K562 treated with DMSO at 1 percent for 12 hours (cell line): ENCODE measurements around the gene MED8. TPM values are rescaled to one million over a fixed set of nuclear protein-coding genes. Genes with fewer than 3 reads are reported as not detected.

Experiments used
- total RNA-seq: library from RNA; unstranded; fragments of 300-600 nt; gene quantifications from 2 replicates; pipeline ENCODE4 v1.2.3, GENCODE V29; 2022; ENCODE audit not compliant: insufficient read depth

Gene MED8, protein sequence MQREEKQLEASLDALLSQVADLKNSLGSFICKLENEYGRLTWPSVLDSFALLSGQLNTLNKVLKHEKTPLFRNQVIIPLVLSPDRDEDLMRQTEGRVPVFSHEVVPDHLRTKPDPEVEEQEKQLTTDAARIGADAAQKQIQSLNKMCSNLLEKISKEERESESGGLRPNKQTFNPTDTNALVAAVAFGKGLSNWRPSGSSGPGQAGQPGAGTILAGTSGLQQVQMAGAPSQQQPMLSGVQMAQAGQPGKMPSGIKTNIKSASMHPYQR
- total RNA-seq = 53.9 and 68.7 TPM in 2 replicates

DNA sequence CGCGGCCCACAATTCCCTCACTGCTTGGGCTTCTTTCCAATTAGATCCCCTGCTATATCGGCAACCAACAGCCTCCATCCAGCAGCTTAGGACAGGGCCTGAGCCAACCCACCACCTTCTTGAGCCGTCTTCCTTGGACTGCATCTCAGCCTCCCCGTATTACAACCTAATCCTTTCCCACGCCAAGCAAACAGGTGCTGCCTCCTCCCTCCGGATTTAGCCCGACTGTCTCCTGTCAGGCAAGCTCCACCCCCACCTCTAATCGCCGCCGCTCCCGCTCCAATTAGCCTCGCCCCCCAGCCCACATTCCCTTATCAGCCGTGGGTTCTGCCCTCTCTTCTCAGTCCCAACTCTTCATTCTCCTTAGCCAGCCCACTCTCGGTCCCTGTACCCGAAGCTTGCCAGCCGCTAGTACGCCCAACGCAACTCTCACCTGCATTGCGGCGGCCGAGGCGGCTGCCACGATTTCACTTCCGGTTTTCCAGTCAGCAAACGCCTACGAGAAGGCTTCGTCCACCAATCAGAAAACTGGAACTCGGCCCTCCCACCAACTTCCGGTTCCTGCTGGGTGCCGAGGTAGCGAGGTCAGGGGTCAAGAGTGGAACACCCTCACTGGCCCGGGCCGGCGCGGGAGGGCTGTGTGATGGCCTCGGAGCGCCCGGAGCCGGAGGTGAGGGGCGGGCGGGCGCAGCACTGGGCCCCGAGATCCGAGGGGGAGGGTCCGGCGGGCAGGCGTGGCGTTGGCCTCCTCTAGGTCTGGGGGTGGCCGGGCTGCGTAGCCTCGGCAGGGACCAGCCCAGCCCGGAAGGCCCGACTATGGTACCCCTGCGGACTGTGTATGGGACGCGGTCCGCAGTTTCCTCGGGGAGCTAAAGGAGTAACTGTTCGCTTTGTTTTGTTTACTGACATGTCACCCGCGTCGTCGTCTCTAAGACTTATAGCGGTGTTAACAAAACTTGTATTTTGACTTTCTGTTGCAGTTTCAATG, at the start of gene MED8, which contains the start of gene SZT2:
MED8 (minus strand) TSS at position 475 of the 988 bp plus-strand sequence; CDS start at position 439, 36 bp downstream.
SZT2 (plus strand) TSS at position 574 of the 988 bp plus-strand sequence; CDS start at position 644, 70 bp downstream.

DNA sequence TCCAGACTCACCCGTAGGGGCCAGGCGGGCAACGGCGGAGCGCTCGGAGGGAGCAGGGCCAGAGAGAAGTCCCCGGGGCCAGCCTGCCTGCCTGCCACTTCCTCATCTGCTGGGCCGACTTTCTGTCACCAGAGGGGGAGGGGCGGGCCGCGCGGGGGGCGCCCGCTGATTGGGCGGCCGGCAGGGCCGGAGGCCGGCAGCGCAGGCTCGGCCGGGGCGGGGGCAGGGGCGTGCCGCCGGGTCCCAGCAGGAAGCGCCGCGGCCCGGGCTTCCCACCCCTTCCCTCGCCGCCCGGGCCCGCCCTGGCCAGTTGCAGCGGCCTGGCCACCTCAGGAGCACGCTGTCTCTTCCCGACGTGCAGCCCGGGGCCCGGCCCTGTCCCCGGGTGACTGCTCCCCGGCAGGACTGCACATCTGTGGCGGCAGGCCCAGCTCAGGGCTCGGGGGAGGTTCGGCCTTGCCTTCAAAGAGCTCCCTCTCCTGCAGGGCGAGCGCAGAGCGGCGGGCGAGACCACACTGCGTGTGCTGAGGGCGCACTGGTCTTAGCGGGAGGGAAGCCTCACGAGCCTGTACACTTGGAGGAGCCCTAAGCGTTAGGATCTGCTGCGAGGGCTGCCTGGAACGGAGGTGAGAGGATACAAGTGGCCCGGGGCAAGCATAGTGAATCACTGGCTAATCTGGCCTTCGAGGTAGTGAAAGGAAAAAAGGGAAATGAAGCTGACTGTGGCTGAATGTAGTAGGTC, 21.5 kb downstream of the MED8 start, which contains the start of gene ELOVL1:
ELOVL1 (minus strand) TSS at position 108 of the 742 bp plus-strand sequence. CDS start 2,402 bp downstream, outside the sequence.

DNA sequence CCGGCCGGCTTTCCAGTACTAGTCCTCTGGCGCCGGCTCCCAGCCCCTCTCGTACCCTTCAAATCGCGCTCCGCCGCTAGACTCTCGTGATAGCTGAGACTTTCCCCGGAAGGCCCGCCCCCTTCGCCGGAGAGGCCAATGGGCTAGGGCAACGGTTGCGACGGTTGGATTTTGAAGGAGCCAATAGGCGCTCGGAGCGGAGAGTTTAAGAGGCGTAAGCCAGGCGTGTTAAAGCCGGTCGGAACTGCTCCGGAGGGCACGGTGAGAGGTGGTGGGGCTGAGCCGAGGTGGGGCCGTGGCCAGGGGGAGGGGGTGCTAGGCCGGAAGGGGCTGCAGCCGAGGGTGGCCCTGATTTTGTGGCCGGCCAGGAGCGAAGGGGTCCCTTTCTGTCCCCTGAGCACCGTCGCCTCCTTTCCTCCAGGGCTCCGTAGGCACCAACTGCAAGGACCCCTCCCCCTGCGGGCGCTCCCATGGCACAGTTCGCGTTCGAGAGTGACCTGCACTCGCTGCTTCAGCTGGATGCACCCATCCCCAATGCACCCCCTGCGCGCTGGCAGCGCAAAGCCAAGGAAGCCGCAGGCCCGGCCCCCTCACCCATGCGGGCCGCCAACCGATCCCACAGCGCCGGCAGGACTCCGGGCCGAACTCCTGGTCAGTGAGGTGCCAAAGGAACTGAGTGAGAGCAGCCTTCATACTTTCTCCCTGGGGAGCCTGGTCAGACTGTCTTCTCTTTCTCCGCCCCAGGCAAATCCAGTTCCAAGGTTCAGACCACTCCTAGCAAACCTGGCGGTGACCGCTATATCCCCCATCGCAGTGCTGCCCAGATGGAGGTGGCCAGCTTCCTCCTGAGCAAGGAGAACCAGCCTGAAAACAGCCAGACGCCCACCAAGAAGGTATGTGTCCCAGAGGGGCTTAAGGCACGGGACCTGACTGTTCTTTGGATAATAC, 30.6 kb downstream of the MED8 start, which contains the start of gene CDC20:
CDC20 (plus strand) TSS at position 236 of the 948 bp plus-strand sequence; CDS start at position 471, 235 bp downstream.

GRCh38 chr1:43337588-43337987, 52.0 kb downstream of the MED8 start, which contains the start of gene MPL:
TSS of gene MPL (plus strand) at chr1:43337818. CDS start at chr1:43337849, 31 bp downstream.

Other genes starting within 250 kb of the MED8 start
- 79.3 and 83.8 TPM in 2 replicates for gene EBNA1BP2, start 217.5 kb downstream of the MED8 start, total RNA-seq
- not detected in 2 replicates for gene CFAP57, start 217.5 kb downstream of the MED8 start, total RNA-seq
- gene TMEM125, start 119.8 kb downstream of the MED8 start, total RNA-seq = 0.37 and 0.49 TPM in 2 replicates
- gene C1orf210, start 104.2 kb downstream of the MED8 start, total RNA-seq = not detected in 2 replicates
- not detected in 2 replicates for gene TIE1, start 88.8 kb downstream of the MED8 start, total RNA-seq
- not detected in 2 replicates for gene MPL, start 52.0 kb downstream of the MED8 start, total RNA-seq
- gene CDC20, start 30.8 kb downstream of the MED8 start, total RNA-seq = 133 and 164 TPM in 2 replicates
- gene ELOVL1, start 21.8 kb downstream of the MED8 start, total RNA-seq = 85.5 and 124 TPM in 2 replicates
- 7.7 and 29.5 TPM in 2 replicates for gene SZT2, start 99 bp upstream of the MED8 start, total RNA-seq
- 8.6 and 12.1 TPM in 2 replicates for gene HYI, start 64.1 kb upstream of the MED8 start, total RNA-seq
- 0.82 and 4.7 TPM in 2 replicates for gene PTPRF, start 141.1 kb upstream of the MED8 start, total RNA-seq